Transverse colon (tissue), 4 donors: ENCODE measurements around the gene ASPG. TPM values are rescaled to one million over a fixed set of nuclear protein-coding genes. Genes with fewer than 3 reads are reported as not detected.

ENCODE experiments used
- DNase-seq: peaks from one replicate; pipeline ENCODE4 v3.0.0-alpha.2; 2019
- H3K27ac ChIP-seq, 4 donors: fragments of 200-600 bp; sonication (generic); 2 replicates each; pipeline ENCODE4 v1.5.1; 2016 to 2018; ENCODE audit warnings: inconsistent platforms in 4 of 4
- H3K27me3 ChIP-seq: fragments of 200-600 bp; sonication (generic); 2 replicates; pipeline ENCODE4 v1.5.1; 2017; ENCODE audit warnings: inconsistent platforms
- H3K36me3 ChIP-seq, 4 donors: fragments of 200-600 bp; sonication (generic); 2 replicates each; pipeline ENCODE4 v1.5.1; 2017 to 2019; ENCODE audit warnings: inconsistent platforms in 4 of 4
- H3K4me1 ChIP-seq, 4 donors: fragments of 200-600 bp; sonication (generic); 2 replicates each; pipeline ENCODE4 v1.5.1; 2017 to 2020; ENCODE audit warnings: inconsistent platforms in 4 of 4
- H3K4me3 ChIP-seq, 4 donors: fragments of 200-600 bp; sonication (generic); 1 replicate in 1 of 4; 2 replicates in 3 of 4; pipeline versions ENCODE4 v1.5.1 to v1.6.1; 2017 to 2019; ENCODE audit warnings: inconsistent platforms in 4 of 4
- H3K9me3 ChIP-seq, 2 donors: fragments of 200-600 bp; sonication (generic); 2 replicates each; pipeline ENCODE4 v1.5.1; 2017 to 2019; ENCODE audit warnings: inconsistent platforms in 2 of 2
- EP300 ChIP-seq: sonication (generic); formaldehyde crosslinking; IDR thresholded peaks from one replicate; pipeline ENCODE4 v1.6.1; 2017; ENCODE audit warnings: antibody characterized with exemption, low read depth
- POLR2A ChIP-seq: fragments of 450-650 bp; IDR thresholded peaks from one replicate; pipeline ENCODE4 v1.6.1; 2016; ENCODE audit warnings: antibody characterized with exemption, mild to moderate bottlenecking, moderate library complexity
- POLR2AphosphoS5 ChIP-seq, 3 donors: sonication (generic); formaldehyde crosslinking; IDR thresholded peaks; one replicate each; pipeline ENCODE4 v1.6.1; 2016; ENCODE audit warnings: antibody characterized with exemption in 3 of 3
- WGBS, 2 donors: methylation state at CpG; one replicate each; pipeline ENCODE4 v1.1.5; 2018; ENCODE audit warnings: low coverage in 1 of 2; 5-methylcytosine and 5-hydroxymethylcytosine counted together
- in situ Hi-C, 4 donors: fragments of 200-750 bp; cut with MboI; loops; one replicate each; pipeline versions ENCODE4 v1.15.0 to v1.15.1; 2017; ENCODE audit warnings: low sequenced_read_pairs in 3 of 4, low pct_ligation_motif_present in 1 of 4, low pct_unique_long_range_greater_than_20kb in 1 of 4
- intact Hi-C: fragments of 100-400 bp; cut with DNase I; formaldehyde crosslinking; loops from one replicate; pipeline ENCODE4 v1.15.1; 2023; ENCODE audit warnings: low total_unique reads
- total RNA-seq, 4 donors: library from RNA; depleted of rRNA; stranded (reverse); fragments of >200 nt; gene quantifications; one replicate each; pipeline ENCODE4 v1.1.0, GENCODE V29; 2016
- TF ChIP-seq, protein P1 (sequence below), 5 experiments: fragments of 200-600 bp in 3 of 5; fragments of 450-650 bp in 2 of 5; sonication (generic) in 3 of 5; IDR thresholded peaks; 1 replicate in 2 of 5; 2 replicates in 3 of 5; pipeline ENCODE4 v1.5.1; 2016 to 2017; ENCODE audit warnings: antibody characterized with exemption in 5 of 5, inconsistent platforms in 3 of 5, mild to moderate bottlenecking in 2 of 5, moderate library complexity in 1 of 5

Gene ASPG
- total RNA-seq, 4 donors from 2014 or later, result 4.4 to 20.3 (median 8.7) TPM

DNA sequence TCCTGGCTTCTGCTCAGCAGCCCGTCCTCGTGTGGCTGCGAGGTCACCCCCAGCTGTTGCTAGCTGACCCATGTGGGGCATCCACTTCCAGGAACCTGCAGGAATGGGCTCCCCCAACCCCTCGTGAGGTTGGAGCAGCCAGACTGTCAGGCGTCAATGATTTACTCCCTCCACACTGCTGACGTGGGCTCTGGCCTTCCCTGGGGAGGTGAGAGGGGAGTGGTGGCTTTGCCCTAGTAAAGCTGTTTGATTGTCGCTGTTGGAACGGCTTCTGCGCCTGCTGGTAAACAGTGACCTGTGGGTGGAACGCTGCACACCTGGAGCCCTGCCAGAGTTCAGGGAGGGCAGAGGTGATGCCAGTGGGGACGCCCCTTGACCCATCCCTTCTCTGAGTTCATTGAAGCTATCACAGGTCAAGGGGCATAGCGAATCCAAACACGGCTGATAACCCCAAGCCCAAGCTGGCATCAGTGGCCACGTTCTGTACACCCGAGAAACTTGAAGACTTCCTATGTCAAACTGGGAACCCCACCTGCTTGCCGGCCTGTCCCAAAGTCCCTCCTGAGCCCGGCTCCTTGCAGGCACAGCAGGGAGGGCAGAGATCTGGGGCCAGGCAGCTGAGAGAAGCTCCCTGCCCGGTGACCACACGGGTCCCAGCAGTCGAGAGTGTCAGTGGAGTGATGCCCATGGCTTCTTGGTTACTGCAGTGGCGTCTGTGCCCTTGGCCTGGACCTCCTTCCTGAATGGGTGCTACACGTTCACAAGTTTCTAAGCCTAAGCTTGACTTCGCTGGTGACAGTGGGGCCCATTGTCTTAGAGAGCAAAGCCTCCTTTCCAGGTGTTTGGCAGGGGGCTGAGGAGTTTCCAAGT lies 2.7 kb downstream of the ASPG start:
- Histone ChIP-seq H3K27me3 (peaks cover 18% of the 10 kb centered on the region), H3K27ac (peak overlapping the region; percentile 68 to 77 (median 72)), H3K36me3 (no peaks in the 10 kb centered on the region), H3K4me1 (peaks cover 25 to 51% (median 47%) of the 10 kb centered on the region in 4 donors), H3K9me3 (no peaks in the 10 kb centered on the region), H3K4me3 (no peak overlapping the region)
- TF ChIP-seq POLR2A (no peak), POLR2AphosphoS5 (IDR thresholded peaks at IDR 0.05) (peak in 2 of 3 donors; percentile 18 to 53)
- intact Hi-C loops, result no loop called here
- peak; percentile 89 for DNase-seq
- in situ Hi-C loops, result no loop called here
- WGBS, 2 donors, result 51% methylated on average over 18 of the region's 23 CpGs; no CpG with 5 or more reads in 1 of the 2 donors

DNA sequence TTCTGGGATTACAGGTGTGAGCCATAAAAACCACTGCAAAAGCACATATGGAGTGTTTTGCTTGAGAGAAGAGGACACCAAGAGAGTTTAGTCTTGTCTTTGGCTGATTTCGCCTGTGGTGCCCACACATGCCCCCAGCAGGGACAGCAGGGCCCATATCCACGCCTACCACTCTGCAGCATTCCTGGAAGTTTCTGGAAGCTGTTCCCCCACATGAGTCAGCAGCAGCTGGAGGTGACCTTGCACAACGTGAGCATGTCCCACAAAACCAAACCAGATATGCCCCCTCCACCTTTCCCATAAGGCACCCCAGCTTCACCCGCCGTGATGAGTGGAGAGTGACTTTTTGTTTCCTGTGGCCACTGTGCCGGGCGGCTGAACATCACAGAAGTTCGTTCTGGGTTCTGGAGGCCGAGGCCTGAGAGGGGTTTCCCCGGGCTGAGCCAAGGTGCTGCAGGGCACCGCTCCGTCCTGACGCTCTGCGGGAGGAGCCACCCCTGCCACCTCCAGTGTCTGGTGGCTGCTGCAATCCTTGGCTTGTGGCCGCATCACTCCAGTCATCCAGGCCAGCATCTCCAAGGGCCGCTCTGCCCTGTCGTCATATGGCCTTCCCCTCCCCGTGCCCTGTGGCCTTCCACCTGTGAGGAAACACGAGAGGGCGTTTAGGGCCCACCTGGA lies 4.7 kb downstream of the ASPG start:
- peak; percentile 7 for DNase-seq
- no peak for TF ChIP-seq POLR2A
- no peak for TF ChIP-seq EP300
- TF ChIP-seq POLR2AphosphoS5 (IDR thresholded peaks at IDR 0.05), result no peak
- TF ChIP-seq, protein P1, sequence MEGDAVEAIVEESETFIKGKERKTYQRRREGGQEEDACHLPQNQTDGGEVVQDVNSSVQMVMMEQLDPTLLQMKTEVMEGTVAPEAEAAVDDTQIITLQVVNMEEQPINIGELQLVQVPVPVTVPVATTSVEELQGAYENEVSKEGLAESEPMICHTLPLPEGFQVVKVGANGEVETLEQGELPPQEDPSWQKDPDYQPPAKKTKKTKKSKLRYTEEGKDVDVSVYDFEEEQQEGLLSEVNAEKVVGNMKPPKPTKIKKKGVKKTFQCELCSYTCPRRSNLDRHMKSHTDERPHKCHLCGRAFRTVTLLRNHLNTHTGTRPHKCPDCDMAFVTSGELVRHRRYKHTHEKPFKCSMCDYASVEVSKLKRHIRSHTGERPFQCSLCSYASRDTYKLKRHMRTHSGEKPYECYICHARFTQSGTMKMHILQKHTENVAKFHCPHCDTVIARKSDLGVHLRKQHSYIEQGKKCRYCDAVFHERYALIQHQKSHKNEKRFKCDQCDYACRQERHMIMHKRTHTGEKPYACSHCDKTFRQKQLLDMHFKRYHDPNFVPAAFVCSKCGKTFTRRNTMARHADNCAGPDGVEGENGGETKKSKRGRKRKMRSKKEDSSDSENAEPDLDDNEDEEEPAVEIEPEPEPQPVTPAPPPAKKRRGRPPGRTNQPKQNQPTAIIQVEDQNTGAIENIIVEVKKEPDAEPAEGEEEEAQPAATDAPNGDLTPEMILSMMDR (IDR thresholded peaks at IDR 0.05), result no peak
- WGBS, 2 donors, result 84 to 91% methylated on average over 8 to 14 of the region's 20 CpGs
- intact Hi-C loops (no loop called here), in situ Hi-C loops (no loop called here)
- Histone ChIP-seq H3K27me3 (peaks cover 20% of the 10 kb centered on the region), H3K36me3 (no peaks in the 10 kb centered on the region), H3K9me3 (no peaks in the 10 kb centered on the region), H3K27ac (no peak overlapping the region), H3K4me3 (no peak overlapping the region), H3K4me1 (peaks cover 20 to 44% (median 38%) of the 10 kb centered on the region in 4 donors)

DNA sequence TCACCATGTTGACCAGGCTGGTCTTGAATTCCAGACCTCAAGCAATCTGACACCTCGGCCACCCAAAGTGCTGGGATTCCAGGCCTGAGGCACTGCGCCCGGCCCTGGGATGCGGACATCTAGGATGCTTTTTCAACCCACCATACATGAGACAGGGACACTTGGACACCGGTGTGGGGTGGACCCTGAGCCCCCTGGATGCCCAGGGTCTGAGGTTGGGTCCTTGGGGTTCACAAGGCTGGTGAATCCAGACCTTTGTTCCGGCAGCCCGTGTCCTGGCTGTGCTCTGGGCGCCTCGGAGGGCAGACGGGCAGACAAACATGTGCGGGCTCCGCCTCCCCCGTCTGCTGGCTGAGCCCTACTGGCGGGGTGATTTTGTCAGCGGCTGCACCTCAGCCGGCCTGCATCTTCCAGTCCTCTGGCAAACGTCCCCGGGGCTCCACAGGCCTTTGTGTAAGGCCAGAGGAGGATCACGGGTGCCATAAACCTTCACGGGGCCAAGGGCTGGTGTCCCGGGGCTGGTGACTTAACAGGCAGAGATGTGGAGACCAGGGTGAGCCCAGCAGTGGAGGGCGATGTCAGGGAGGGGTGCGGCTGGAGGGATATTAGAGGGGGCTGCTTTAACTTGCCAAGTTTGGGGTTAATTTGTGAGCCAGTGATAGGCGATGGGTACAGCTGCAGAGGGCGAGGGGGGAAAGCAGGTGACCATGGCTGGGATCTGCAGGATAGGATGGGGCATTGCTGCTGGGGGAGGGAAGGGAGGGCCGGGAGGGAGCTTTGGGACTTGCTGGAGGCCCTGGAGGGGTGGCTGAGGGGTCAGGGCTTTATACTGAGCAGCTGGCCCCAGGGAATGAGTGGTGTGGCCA lies 5.8 kb downstream of the ASPG start:
- Histone ChIP-seq H3K36me3 (no peaks in the 10 kb centered on the region), H3K9me3 (no peaks in the 10 kb centered on the region), H3K4me1 (peaks cover 13 to 35% (median 29%) of the 10 kb centered on the region in 4 donors), H3K27me3 (peaks cover 11% of the 10 kb centered on the region), H3K27ac (no peak overlapping the region), H3K4me3 (no peak overlapping the region)
- in situ Hi-C loops (no loop called here), intact Hi-C loops (no loop called here)
- TF ChIP-seq POLR2AphosphoS5 (IDR thresholded peaks at IDR 0.05) (no peak), POLR2A (no peak), EP300 (no peak)
- TF ChIP-seq, protein P1 (IDR thresholded peaks at IDR 0.05), result no peak
- DNase-seq, result peak; percentile 18
- WGBS, 2 donors, result 49 to 69% methylated on average over 3 to 26 of the region's 26 CpGs

DNA sequence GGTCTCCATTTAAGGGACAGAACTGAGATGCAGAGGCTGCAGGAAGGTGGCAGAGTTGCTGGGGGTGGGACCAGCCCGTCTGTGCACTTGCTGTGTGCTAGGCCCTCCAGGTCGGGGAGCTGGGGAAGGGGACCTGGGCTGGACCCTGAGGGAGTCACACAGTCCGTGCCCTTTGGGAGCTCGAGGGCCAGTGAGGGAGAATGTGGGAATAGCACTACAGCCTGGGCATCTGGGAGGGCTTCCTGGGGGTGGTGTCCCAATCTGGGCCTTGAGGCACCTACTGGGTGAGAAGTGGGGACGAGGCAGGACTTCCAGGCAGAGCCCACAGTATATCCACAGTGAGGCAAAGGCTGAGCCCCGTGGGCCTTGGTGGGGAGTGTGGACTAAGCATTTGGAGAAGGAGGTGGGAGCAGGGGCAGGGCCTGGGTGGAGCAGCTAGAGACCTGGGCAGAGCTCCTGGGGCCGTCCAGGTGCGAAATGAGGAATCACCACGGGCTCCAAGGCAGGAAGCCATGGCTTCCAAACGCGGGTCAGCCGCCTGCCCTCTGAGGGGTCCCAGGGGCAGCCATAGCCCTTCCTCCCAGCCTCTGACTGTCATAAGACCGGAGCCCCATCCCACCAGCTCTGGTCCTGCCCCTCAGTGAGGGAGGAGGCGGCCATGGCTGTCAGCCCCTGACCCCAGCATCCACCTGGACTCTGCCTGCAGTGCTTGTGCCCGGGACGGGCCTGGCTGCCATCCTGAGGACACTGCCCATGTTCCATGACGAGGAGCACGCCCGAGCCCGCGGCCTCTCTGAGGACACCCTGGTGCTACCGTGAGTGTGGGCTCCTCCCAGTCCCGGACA lies 6.6 kb downstream of the ASPG start:
- 84% methylated on average over 20 of the region's 23 CpGs; no CpG with 5 or more reads in 1 of the 2 donors for WGBS, 2 donors
- no peak overlapping the region for H3K4me3 ChIP-seq
- H3K9me3 ChIP-seq, result no peaks in the 10 kb centered on the region
- H3K27ac ChIP-seq, result no peak overlapping the region
- intact Hi-C loops, result no loop called here
- peaks cover 6% of the 10 kb centered on the region for H3K27me3 ChIP-seq
- DNase-seq, result peak; percentile 11
- in situ Hi-C loops, result no loop called here
- peaks cover 13 to 26% (median 20%) of the 10 kb centered on the region in 4 donors for H3K4me1 ChIP-seq
- TF ChIP-seq POLR2AphosphoS5 (IDR thresholded peaks at IDR 0.05), result no peak
- no peak for TF ChIP-seq EP300
- TF ChIP-seq, protein P1 (IDR thresholded peaks at IDR 0.05), result no peak
- no peak for TF ChIP-seq POLR2A
- no peaks in the 10 kb centered on the region for H3K36me3 ChIP-seq
